Midbrain (tissue), 1 donor: ENCODE data around the gene CD22.
"Not testable (repeated sequence)": the region's sequence is repeated elsewhere in the genome, so short reads cannot be mapped to it uniquely, and the experiment has no call there.

Source experiments
- DNase-seq: peaks from one replicate; lab custom pipeline; 2025; lab: John Stamatoyannopoulos, UW

Gene CD22

DNA sequence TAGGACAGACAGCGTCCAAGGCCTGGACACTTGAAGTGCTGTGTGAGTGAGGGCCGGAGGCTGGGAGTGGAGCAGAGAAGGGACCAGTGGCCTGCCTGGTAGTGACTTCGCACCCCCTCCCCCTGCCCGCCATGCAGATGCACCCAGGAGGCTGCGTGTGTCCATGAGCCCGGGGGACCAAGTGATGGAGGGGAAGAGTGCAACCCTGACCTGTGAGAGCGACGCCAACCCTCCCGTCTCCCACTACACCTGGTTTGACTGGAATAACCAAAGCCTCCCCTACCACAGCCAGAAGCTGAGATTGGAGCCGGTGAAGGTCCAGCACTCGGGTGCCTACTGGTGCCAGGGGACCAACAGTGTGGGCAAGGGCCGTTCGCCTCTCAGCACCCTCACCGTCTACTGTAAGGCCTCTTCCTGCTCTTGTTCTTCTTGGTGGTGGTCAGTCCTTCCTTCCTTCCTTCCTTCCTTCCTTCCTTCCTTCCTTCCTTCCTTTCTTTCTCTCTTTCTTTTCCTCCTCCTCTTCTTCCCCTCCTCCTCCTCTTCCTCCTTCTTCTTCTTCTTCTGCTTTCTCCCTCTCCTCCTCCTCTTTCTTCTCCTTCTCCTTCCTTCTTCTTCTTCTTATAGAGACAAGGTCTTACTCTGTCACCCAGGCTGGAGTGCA lies 12.7 kb downstream of the CD22 start:
- no peak for DNase-seq

DNA sequence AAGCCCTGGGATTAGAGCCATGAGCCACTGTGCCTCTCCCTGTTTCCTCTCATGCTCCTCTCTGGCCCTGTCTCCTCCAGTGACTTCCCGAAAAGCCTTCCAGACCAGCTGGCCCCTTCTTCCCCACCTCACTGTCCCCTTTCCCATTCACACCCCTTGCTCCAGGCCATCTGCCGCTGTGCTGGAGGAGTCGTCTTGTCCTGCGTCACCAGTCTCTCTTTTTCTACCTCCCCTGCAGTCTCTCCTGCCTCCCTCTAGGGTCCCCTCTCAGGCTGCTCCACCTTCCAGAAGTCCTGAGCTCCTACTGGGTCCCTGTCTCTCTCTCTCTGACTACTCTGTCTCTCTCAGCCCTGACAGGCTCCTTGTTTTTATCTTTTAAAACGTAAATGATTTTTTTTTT lies 13.4 kb downstream of the CD22 start:
- no peak for DNase-seq

DNA sequence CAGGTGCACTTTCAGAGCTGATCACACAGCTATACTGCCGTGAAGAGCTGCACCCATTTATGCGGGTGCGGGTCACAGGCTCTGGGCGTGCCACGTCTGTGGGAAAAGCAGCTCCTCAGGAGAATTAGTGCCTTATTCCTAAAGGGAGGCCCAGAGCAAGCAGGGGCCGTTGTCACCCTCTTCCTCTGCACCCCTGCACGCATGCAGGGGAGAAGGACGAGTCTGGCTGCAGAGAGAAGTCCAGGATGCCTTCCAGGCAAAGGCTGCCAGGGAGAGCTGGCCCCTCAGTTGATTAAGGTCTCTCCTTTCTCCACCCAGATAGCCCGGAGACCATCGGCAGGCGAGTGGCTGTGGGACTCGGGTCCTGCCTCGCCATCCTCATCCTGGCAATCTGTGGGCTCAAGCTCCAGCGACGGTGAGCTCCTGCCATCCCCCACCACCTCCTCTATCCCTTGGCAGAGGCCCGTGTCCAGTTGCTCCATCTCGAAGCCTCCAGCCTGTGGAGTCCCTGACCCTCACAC lies 15.6 kb downstream of the CD22 start:
- DNase-seq: no peak

DNA sequence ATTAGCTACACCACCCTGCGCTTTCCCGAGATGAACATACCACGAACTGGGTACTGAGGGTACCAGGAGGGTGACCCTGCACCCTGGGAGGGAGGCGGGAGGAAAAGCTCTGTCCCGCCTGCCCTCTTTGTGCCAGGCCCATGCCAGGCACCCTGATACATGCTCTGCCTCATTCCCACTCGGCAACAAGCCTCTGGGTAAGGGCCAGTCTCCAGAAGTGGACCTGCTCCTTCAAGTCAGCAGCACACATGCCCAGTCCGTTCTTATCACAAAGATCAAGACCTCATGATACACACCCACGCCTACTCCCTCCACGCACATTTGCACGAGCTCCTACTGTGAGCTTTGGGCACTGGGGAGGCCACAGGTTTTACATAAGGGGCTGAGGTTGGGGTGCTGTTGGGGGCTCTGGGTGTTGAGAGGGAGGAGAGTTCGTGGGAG lies 16.7 kb downstream of the CD22 start:
- no peak for DNase-seq

DNA sequence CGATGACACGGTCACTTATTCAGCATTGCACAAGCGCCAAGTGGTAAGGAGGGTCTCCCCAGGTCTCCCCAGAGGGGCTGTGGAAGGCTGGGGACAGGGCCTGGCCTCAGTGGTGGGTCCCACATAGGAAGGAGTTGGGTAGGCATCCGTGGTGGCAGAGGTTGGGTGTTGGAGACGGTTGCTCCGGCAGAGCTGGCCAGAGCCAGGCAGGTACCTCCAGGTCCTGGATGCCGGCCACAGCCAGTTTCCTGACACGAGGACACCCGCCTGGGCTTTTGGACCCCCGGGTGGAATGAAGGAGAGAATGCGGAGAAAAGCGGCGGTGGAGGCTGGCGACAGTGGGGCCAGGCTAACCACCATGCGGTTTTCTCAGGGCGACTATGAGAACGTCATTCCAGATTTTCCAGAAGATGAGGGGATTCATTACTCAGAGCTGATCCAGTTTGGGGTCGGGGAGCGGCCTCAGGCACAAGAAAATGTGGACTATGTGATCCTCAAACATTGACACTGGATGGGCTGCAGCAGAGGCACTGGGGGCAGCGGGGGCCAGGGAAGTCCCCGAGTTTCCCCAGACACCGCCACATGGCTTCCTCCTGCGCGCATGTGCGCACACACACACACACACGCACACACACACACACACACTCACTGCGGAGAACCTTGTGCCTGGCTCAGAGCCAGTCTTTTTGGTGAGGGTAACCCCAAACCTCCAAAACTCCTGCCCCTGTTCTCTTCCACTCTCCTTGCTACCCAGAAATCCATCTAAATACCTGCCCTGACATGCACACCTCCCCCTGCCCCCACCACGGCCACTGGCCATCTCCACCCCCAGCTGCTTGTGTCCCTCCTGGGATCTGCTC lies 17.4 kb downstream of the CD22 start:
- no peak for DNase-seq

DNA sequence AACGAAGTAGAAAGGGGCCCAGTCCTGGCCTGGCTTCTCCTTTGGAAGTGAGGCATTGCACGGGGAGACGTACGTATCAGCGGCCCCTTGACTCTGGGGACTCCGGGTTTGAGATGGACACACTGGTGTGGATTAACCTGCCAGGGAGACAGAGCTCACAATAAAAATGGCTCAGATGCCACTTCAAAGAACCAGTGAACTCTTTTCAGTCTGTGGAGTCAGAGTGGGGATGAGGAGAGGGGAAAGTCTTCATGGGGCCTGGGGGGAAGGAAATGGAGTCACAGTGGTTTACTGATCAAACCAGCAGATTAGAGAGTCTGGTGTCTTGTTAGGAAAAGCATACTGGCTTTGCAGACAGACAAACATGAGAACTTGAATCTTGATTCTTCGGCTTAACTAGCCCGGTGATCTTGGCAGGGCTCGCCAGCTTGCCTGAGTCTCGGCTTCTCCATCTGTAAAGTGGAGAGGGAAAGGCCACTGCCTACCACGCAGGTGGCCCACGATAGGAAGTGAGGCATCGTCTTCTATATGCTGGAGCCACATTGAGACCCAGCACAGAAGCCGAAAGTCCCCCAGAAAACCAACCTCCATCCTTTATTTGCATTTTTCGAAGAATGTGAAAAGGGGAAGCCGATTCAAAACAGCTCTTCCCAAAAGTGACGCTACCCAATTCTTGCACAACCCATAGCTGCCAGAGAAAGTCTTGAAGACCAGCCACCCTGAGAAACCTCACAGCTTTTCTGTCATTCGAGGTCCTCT lies 18.4 kb downstream of the CD22 start, which contains the start of gene FFAR1:
TSS of gene FFAR1 (plus strand) at position 732 of the 759 bp plus-strand sequence. CDS start 3,650 bp downstream, outside the sequence.
- DNase-seq: no peak

DNA sequence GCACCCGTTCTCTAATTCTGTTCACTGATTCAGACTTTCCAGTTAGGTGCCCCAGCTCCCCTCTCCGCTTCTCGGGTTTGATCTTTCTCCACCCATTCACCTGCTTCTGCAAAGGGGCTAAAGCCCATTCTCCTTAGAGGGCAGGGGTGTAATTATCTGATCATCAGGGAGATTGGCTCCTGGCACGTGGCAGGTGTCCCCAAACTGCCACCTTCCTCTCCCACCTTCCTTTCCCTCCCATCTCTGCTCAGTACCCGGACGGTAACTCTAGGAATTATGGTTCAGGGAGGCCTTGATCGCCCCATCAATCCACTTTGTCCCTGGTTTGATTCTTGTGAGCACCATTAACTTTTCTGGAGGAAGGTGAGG lies 18.9 kb downstream of the CD22 start:
- no peak for DNase-seq

DNA sequence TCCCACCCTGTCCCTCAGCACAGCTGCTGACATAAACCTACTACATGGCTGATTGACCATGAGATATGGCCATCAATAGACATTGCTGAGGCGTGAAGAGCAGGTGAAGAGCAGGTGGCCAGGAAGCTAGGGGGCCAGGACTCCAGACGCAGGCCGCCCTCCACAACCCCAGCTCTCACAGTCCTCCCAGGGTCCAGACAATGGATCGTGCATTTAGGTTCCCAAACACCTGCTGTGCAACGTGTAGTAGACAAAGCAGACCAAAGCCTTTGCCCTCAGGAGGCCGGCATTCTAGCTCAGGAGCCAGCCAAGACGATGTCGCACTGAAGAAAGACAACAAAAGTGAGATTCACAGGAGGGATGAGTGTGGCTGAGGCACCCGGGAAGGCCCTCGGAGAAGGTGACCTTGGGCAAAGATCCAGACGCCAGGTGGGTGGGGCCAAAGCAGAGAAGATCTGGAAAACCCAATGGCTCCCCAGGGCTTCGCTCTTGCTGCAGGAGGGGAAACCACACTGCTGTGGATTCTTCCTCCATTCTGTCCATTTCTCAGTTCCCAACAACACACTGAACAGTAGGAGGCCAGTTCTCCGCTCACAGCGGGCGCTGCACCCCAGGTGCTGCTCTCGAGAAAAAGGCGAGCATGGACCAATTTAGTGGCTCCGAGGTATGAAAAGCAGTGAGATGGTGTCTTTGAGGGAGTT lies 20.1 kb downstream of the CD22 start:
- no peak for DNase-seq

DNA sequence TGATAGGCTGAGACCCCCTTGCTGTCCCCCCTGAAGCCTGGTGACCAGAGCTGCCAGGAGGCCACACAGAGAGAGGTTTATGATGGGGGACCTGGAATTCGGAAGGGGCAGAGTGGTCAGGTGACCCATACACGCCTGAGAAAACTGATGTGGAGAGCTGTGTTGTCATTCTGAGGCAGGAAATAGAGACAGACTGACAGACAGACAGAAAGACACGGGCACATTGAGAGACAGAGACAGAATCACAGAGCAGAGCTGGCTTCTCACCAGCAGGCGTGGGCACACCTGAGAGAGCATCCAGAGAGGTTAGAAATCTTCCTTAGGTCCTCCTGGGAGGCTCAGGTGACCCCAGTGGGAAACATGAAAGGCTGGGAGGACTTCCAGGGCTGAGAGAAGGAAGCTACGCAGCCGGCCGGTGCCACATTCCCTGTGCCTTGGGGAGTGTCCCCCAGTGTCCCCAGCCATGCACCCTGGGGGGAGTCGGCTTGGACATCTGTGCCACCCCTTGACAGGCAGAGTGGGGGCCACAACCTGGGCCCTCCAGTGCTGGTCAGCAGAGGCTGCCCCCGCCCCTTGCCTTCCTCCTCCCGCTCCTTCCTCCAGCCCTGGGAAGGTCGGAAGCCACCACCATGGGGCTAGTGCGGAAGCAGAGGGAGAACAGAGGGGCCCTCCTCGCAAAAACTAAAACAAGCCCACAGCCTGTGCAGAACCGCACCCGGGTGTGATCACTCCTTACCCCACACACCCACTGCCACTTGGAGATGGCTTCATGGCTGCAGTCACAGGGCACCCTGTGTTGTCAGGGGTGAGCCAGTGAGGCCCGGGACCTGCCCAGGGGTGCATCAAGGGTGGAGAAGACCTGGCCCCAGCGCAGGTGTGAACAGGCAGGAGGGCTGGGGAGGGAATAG lies 20.9 kb downstream of the CD22 start:
- DNase-seq: no peak

DNA sequence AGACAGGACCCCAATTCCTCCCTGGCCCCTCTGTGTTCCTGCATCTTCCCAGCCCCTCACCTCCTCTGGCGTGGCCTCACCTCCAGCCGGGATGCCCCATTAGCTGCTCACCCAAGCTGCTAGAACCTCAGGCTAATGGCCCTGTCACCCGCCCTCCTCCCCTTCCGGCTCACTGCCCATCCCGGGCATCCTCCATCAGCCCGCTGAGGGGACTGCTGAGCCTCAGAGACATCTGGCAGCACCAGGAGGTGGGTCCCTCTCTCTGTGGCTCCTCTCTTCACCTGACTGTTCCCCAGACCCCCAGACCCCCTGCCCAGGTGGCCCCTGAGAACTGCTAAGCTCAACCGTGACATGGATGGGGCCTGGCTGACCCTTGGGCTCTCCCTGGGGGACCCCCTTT lies 21.6 kb downstream of the CD22 start:
- no peak for DNase-seq

DNA sequence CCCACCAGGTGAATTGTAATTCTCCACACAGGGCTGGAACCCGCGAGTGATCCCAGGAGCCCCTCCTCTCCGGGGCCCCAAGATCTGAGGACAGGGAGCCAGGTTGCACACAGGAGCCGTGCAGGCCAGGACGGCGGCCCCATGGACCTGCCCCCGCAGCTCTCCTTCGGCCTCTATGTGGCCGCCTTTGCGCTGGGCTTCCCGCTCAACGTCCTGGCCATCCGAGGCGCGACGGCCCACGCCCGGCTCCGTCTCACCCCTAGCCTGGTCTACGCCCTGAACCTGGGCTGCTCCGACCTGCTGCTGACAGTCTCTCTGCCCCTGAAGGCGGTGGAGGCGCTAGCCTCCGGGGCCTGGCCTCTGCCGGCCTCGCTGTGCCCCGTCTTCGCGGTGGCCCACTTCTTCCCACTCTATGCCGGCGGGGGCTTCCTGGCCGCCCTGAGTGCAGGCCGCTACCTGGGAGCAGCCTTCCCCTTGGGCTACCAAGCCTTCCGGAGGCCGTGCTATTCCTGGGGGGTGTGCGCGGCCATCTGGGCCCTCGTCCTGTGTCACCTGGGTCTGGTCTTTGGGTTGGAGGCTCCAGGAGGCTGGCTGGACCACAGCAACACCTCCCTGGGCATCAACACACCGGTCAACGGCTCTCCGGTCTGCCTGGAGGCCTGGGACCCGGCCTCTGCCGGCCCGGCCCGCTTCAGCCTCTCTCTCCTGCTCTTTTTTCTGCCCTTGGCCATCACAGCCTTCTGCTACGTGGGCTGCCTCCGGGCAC lies 22.6 kb downstream of the CD22 start:
- DNase-seq: no peak

DNA sequence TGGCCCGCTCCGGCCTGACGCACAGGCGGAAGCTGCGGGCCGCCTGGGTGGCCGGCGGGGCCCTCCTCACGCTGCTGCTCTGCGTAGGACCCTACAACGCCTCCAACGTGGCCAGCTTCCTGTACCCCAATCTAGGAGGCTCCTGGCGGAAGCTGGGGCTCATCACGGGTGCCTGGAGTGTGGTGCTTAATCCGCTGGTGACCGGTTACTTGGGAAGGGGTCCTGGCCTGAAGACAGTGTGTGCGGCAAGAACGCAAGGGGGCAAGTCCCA lies 23.1 kb downstream of the CD22 start:
- no peak for DNase-seq

DNA sequence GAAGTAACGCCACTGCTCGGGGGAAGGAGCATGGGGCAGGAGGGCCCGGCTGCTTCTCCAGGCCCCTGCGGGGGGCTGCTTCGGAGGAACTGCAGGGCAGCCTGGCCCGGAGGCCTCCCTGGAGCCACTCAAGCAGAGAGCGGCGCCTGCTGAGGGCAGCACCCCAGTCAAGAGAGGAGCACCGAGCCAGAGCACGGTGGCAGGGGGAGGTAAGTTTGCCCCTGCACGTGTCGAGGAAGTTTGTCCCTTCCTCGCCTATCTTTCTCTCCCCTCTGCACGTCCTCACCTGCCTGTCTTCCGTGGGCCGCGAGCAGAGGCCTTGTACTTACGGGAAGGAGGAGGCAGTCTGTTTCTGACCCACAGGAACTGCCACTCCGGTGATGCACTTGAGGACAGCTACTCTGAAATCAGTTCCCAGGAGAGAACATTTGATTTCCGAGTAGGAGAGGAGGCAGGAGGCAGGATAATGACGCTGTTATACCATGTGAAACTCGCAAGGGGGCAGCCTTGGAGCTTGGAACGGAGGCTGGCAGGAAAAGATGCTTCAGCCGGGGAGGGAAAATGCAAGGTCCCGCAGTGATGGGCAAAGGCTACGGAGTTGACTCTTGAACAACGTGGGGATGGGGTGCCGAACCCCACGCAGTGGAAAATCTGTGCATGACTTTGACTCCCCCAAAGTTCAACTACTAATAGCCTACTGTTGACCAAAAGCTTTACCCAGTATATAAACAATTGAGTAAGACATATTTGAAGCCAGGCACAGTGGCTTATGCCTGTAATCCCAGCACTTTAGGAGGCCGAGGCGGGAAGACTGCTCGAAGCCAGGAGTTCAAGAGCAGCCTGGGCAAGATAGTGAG lies 23.7 kb downstream of the CD22 start:
- DNase-seq: peak; percentile 78

DNA sequence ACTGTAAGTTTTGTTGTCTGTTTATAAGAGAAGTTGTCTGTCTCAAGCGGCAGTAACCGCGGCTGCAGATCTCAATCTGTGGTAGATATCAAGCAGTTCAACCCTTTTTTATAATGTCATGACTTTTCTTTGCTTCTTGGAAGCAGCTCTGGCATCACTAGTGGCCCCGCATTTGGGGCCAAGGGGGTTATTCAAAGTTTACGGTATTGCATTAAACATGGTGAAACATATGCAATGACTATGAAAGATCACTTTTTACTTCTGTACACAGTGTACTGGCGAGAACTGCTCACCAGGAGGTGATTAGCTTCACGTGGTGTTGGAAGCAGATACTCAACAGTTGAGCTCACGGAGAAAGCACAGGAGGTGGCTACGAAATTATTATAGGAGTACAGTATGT lies 24.6 kb downstream of the CD22 start:
- no peak for DNase-seq

DNA sequence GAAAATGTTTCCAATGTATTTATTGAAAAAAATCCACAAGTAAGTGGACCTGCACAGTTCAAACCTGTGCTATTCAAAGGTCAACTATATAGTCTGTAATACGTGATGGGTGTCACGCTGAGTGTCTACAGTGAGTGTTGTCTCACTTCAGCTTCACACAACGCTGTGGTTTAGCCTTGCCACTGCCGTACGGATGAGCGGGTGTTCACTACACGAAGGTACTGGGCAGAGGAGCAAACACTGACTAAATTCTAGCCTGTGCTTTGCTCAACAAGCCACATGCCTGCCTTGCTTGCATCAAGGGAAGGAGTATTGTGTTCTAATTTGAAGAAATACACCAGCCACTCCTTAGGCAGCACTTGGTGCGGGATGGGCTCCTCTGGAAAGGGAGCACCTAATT lies 25.9 kb downstream of the CD22 start:
- DNase-seq: no peak

DNA sequence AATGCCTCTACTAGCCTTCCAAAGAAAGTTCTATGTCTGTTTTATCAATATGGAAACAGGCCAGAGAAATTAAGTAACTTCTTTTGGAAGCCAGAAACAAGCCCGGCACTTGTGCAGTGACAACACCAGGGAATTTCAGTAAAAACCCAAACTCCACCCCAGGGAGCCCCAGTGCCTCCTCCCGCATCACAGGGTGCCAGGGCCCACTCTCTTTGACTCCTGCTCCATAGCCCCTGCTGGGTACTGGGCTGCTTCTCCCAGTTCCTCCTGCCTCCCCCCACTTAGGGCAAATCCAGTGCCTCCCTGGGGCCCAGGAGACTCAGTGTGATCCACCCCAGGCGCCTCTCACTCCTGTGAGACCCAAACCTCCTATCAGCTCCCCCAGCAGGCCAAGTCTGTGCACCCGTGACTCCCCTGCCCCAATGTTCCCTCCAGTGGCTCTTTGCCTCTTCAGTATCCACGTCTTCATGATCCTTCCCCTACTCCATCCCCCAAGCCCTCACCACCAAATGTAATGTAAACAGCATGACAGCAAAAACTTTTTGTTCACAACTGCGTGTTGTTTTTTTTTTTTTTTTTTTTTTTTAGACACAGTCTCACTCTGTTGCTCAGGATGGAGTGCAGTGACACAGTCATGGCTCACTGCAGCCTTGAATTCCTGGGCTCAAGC lies 26.9 kb downstream of the CD22 start:
- DNase-seq: no peak

DNA sequence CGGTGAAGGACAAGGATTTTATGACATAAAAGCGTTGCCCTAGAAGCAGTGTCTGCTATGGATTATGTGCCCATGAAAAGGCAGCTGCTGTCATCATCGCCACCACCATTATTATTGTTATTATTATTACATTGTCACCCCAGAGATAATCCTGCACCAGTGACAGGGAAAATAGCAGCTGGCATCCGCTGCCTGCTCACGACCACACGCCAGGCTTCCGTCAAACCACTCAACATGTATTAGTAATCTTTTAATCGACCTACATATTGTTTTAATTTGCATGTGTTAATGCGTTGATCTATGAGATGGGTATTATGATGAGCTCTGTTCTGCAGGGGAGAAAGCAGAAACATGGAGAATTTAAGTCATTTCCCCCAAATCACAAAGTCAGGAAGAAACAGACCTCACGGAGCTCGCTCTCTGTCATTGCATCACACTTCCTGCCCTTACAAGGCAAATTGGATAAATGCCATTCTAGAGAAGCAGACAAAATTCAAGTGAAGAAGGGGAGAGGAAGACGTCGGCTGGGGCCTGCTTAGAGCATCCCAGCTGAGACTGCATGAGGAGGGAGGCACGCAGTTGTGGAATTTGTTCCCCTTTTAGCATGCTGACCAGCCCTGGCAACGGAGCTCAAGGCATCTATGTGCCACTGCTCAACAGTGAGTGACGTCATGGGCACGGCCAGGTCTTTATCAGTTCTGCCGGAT lies 29.0 kb downstream of the CD22 start, which contains the start of gene FFAR3:
TSS of gene FFAR3 (plus strand) at position 594 of the 707 bp plus-strand sequence. CDS start 431 bp downstream, outside the sequence.
- peak; percentile 42 for DNase-seq

DNA sequence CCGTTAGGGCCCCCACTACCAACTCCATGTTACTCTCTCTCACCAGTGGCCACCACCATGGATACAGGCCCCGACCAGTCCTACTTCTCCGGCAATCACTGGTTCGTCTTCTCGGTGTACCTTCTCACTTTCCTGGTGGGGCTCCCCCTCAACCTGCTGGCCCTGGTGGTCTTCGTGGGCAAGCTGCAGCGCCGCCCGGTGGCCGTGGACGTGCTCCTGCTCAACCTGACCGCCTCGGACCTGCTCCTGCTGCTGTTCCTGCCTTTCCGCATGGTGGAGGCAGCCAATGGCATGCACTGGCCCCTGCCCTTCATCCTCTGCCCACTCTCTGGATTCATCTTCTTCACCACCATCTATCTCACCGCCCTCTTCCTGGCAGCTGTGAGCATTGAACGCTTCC lies 29.8 kb downstream of the CD22 start:
- DNase-seq: not testable (repeated sequence)
